A549 (cell line): ENCODE data around the gene FAR2. TPM values are rescaled to one million over a fixed set of nuclear protein-coding genes. Genes with fewer than 3 reads are reported as not detected.

ENCODE experiments used
- ATAC-seq, 2 experiments: fragments of 200-7000 bp in 1 of 2; fragments of >200 bp in 1 of 2; cut with Nextera tagmentation in 1 of 2; cut with Tn5 transposase in 1 of 2; 3 replicates each; pipeline versions ENCODE4 v1.8.0 to v1.9.1; 2018 to 2020; ENCODE audit warnings: mild to moderate bottlenecking in 1 of 2, moderate library complexity in 1 of 2
- CTCF ChIA-PET: fragments of 300-600 bp; sonication (Branson Sonifier 250); formaldehyde crosslinking; extraction: SDS; loops from one replicate; lab custom pipeline; 2021; ENCODE audit warnings: antibody characterized with exemption, inconsistent platforms; lab: Yijun Ruan, JAX
- POLR2A ChIA-PET: fragments of 350-600 bp; formaldehyde crosslinking; extraction: SDS; loops from one replicate; lab custom pipeline; 2021; ENCODE audit warnings: antibody characterized with exemption, inconsistent platforms; lab: Yijun Ruan, JAX
- DNase-seq, 2 experiments: peaks; one replicate each; pipeline versions ENCODE4 v3.0.0 to v3.0.0-alpha.2; 2011 to 2016; ENCODE audit warnings: low read depth in 1 of 2, low spot score in 1 of 2
- FAIRE-seq: peaks from 2 replicates; lab custom pipeline; 2011; peaks lifted over from hg19 to GRCh38; lab: Jason Lieb, UNC
- H3K27ac ChIP-seq, 2 experiments: fragments of >200 bp; sonication (Bioruptor Twin); formaldehyde crosslinking; 3 replicates each; pipeline ENCODE4 v1.5.1; 2016 to 2017
- H3K4me1 ChIP-seq: fragments of >200 bp; sonication (Bioruptor Twin); formaldehyde crosslinking; 3 replicates; pipeline ENCODE4 v1.6.1; 2016
- H3K4me2 ChIP-seq: fragments of >200 bp; sonication (Bioruptor Twin); formaldehyde crosslinking; 3 replicates; pipeline ENCODE4 v1.6.1; 2016
- H3K4me3 ChIP-seq: fragments of >200 bp; sonication (Bioruptor Twin); formaldehyde crosslinking; 3 replicates; pipeline ENCODE4 v1.5.1; 2016
- H3K9me3 ChIP-seq: fragments of >200 bp; sonication (Bioruptor Twin); formaldehyde crosslinking; 3 replicates; pipeline ENCODE4 v1.6.1; 2016
- CEBPB ChIP-seq, 2 experiments: fragments of >200 bp in 1 of 2; sonication (Bioruptor Twin) in 1 of 2; formaldehyde crosslinking in 1 of 2; IDR thresholded peaks; 2 replicates each; pipeline ENCODE4 v1.6.1; 2012 to 2016
- CHD4 ChIP-seq: fragments of 200-600 bp; sonication (generic); IDR thresholded peaks from 2 replicates; pipeline ENCODE4 v1.6.1; 2016; ENCODE audit warnings: antibody characterized with exemption, mild to moderate bottlenecking, borderline replicate concordance
- EHMT2 ChIP-seq: fragments of 200-600 bp; sonication (generic); IDR thresholded peaks from 2 replicates; pipeline ENCODE4 v1.6.1; 2016; ENCODE audit warnings: antibody characterized with exemption, low read depth, mild to moderate bottlenecking, moderate library complexity
- EP300 ChIP-seq, 2 experiments: fragments of >200 bp; sonication (Bioruptor Twin); formaldehyde crosslinking; IDR thresholded peaks; 2 replicates in 1 of 2; 3 replicates in 1 of 2; pipeline ENCODE4 v1.6.1; 2016 to 2017
- ESRRA ChIP-seq: fragments of 150-350 bp; IDR thresholded peaks from 2 replicates; pipeline ENCODE4 v1.6.1; 2014; ENCODE audit warnings: mild to moderate bottlenecking, low read length, borderline replicate concordance
- FOSB ChIP-seq: fragments of 250-450 bp; sonication (Bioruptor Pico); IDR thresholded peaks from 2 replicates; pipeline ENCODE4 v1.5.0; 2020; ENCODE audit warnings: mild to moderate bottlenecking, moderate library complexity
- HDAC2 ChIP-seq: fragments of 200-600 bp; sonication (generic); IDR thresholded peaks from 2 replicates; pipeline ENCODE4 v1.6.1; 2016
- HOXB5 ChIP-seq: fragments of 250-450 bp; sonication (Bioruptor Pico); IDR thresholded peaks from 2 replicates; pipeline ENCODE4 v1.5.0; 2020; ENCODE audit warnings: mild to moderate bottlenecking, moderate library complexity
- JUN ChIP-seq, 2 experiments: fragments of >200 bp; sonication (Bioruptor Twin); formaldehyde crosslinking; IDR thresholded peaks; 2 replicates in 1 of 2; 3 replicates in 1 of 2; pipeline ENCODE4 v1.6.1; 2016 to 2017
- KDM1A ChIP-seq: fragments of 200-600 bp; sonication (generic); IDR thresholded peaks from 2 replicates; pipeline ENCODE4 v1.6.1; 2016; ENCODE audit warnings: low read depth, mild to moderate bottlenecking
- KDM5A ChIP-seq: fragments of 200-600 bp; sonication (generic); IDR thresholded peaks from 2 replicates; pipeline ENCODE4 v1.6.1; 2016; ENCODE audit warnings: antibody characterized with exemption, mild to moderate bottlenecking
- MAZ ChIP-seq: fragments of 150-350 bp; IDR thresholded peaks from 2 replicates; pipeline ENCODE4 v1.6.1; 2014; ENCODE audit warnings: antibody characterized with exemption, low read depth, low read length, borderline replicate concordance
- MYC ChIP-seq: IDR thresholded peaks from 2 replicates; pipeline ENCODE4 v1.6.1; 2012; ENCODE audit warnings: mild to moderate bottlenecking, inconsistent platforms, low read length, improper control_type of control experiment, borderline replicate concordance
- NFE2L2 ChIP-seq: fragments of 150-350 bp; conservative IDR thresholded peaks from 2 replicates; pipeline ENCODE4 v1.6.1; 2014; ENCODE audit warnings: low read length
- NR3C1 ChIP-seq: fragments of >200 bp; sonication (Bioruptor Twin); formaldehyde crosslinking; IDR thresholded peaks from 3 replicates; pipeline ENCODE4 v1.6.1; 2017
- PHF8 ChIP-seq: fragments of 200-600 bp; sonication (generic); IDR thresholded peaks from 2 replicates; pipeline ENCODE4 v1.6.1; 2016; ENCODE audit warnings: low read depth, mild to moderate bottlenecking, antibody characterized with exemption, moderate library complexity, borderline replicate concordance
- POLR2A ChIP-seq: IDR thresholded peaks from 2 replicates; pipeline ENCODE4 v1.6.1; 2012; ENCODE audit warnings: mild to moderate bottlenecking, low read length
- POLR2AphosphoS2 ChIP-seq: conservative IDR thresholded peaks from 2 replicates; pipeline ENCODE4 v1.6.1; 2012; ENCODE audit warnings: low read length, improper control_type of control experiment, inconsistent platforms
- RCOR1 ChIP-seq: fragments of 150-350 bp; IDR thresholded peaks from 2 replicates; pipeline ENCODE4 v1.6.1; 2014; ENCODE audit warnings: antibody characterized with exemption, low read length, low read depth
- RNF2 ChIP-seq: fragments of 200-600 bp; sonication (generic); IDR thresholded peaks from 2 replicates; pipeline ENCODE4 v1.6.1; 2016; ENCODE audit warnings: low read depth, mild to moderate bottlenecking, antibody characterized with exemption, moderate library complexity, borderline replicate concordance
- SMC3 ChIP-seq: fragments of >200 bp; sonication (Bioruptor Twin); formaldehyde crosslinking; IDR thresholded peaks from 3 replicates; pipeline ENCODE4 v1.6.1; 2018; ENCODE audit warnings: inconsistent platforms
- TFCP2L1 ChIP-seq: fragments of 250-450 bp; sonication (Bioruptor Pico); IDR thresholded peaks from 2 replicates; pipeline ENCODE4 v1.5.0; 2021; ENCODE audit warnings: mild to moderate bottlenecking
- ZFP36 ChIP-seq: fragments of 450-650 bp; IDR thresholded peaks from 2 replicates; pipeline ENCODE4 v1.6.1; 2014; ENCODE audit warnings: borderline replicate concordance; ENCODE audit not compliant: partially characterized antibody
- WGBS: methylation state at CpG from one replicate; pipeline ENCODE4 v1.1.6; 2017; ENCODE audit errors: missing lambda C conversion rate; 5-methylcytosine and 5-hydroxymethylcytosine counted together
- polyA plus RNA-seq, 4 experiments: library from polyadenylated mRNA; depleted of rRNA in 3 of 4; stranded (reverse); fragments of >200 nt; fragmentation: RNase III in 1 of 4; extraction: RNeasy Plus Mini Kit Qiagen cat#74134 plus additional on column Dnase treatment in 1 of 4; gene quantifications; 2 replicates in 3 of 4; 3 replicates in 1 of 4; pipeline ENCODE4 v1.2.3, GENCODE V29; 2011 to 2017
- TF ChIP-seq, protein P1 (sequence below): fragments of 450-650 bp; IDR thresholded peaks from 2 replicates; pipeline ENCODE4 v1.6.1; 2014; ENCODE audit warnings: antibody characterized with exemption
- TF ChIP-seq, protein P2 (sequence below): fragments of 250-450 bp; sonication (Bioruptor Pico); IDR thresholded peaks from 2 replicates; pipeline ENCODE4 v1.5.0; 2021; ENCODE audit warnings: mild to moderate bottlenecking, moderate library complexity, borderline replicate concordance
- TF ChIP-seq, protein P3 (sequence below): fragments of >200 bp; sonication (Bioruptor Twin); formaldehyde crosslinking; IDR thresholded peaks from 3 replicates; pipeline ENCODE4 v1.6.1; 2016
- TF ChIP-seq, protein P4 (sequence below): fragments of >200 bp; sonication (Bioruptor Twin); formaldehyde crosslinking; IDR thresholded peaks from 3 replicates; pipeline ENCODE4 v1.5.1; 2016
- TF ChIP-seq, protein P5 (sequence below): fragments of 200-600 bp; sonication (generic); IDR thresholded peaks from 2 replicates; pipeline ENCODE4 v1.6.1; 2016; ENCODE audit warnings: antibody characterized with exemption, mild to moderate bottlenecking, moderate library complexity
- TF ChIP-seq, protein P6 (sequence below): IDR thresholded peaks from 2 replicates; pipeline ENCODE4 v1.6.1; 2012

Gene FAR2
- polyA plus RNA-seq, 2 of the 4 experiments (the other 2 are of a cell fraction) = 0.06 TPM; not detected in 1

DNA sequence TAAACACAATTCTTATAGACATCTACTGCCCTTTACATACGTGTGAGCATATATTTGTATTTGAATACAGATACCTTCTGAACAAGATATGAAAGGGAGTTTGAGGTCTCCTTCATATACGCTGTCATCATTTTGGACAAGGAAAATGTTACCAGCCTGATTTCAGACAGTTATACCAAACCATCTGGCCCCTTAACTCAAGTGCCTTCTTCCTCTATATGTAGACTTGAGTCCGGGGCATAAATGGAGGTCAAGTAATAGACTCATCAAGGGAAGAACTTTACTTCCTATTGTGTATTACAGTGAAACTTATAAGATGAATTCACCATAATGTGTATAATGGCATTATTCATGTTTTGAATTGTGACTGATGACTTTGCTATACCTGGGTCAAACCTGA, 52.2 kb downstream of the FAR2 start:
- 9% methylated on average over 3 of the region's 3 CpGs for WGBS

DNA sequence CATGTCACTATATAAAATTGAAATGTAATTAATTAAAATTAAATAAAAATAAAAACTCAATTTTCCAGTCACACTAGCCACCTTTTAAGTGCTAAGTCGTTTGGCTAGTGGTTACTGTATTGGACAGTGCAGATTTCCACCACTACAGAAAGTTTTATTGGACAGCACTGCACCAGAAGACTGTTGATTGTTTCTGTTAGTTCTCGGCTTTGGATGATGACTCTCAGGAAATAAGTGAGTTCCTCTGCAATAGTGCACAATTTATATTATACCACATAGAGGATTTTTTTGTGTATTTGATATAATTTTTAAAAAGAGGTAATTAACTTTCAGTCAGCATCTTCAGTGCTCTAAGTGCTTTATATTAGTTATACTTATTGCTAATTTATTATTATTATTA, 52.7 kb downstream of the FAR2 start:
- 3% methylated on average over 2 of the region's 2 CpGs for WGBS
- CTCF ChIA-PET = no interaction called here
- Histone ChIP-seq H3K4me2 (no peak overlapping the region), H3K4me3 (no peak overlapping the region), H3K27ac (no peak overlapping the region), H3K4me1 (no peaks in the 10 kb centered on the region), H3K9me3 (no peaks in the 10 kb centered on the region)
- no peak for FAIRE-seq
- no peak for ATAC-seq
- POLR2A ChIA-PET = no interaction called here
- no peak for DNase-seq
- TF ChIP-seq ESRRA (no peak), NR3C1 (no peak), SMC3 (no peak), POLR2A (no peak), KDM1A (no peak), FOSB (CRISPR knock-in tag) (no peak), CEBPB (IDR thresholded peaks at IDR 0.05) (no peak), MAZ (no peak), PHF8 (no peak), RNF2 (no peak), KDM5A (no peak), HDAC2 (no peak), HOXB5 (CRISPR knock-in tag) (no peak)
- TF ChIP-seq, protein P1, sequence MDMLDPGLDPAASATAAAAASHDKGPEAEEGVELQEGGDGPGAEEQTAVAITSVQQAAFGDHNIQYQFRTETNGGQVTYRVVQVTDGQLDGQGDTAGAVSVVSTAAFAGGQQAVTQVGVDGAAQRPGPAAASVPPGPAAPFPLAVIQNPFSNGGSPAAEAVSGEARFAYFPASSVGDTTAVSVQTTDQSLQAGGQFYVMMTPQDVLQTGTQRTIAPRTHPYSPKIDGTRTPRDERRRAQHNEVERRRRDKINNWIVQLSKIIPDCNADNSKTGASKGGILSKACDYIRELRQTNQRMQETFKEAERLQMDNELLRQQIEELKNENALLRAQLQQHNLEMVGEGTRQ = no peak
- TF ChIP-seq, protein P2, sequence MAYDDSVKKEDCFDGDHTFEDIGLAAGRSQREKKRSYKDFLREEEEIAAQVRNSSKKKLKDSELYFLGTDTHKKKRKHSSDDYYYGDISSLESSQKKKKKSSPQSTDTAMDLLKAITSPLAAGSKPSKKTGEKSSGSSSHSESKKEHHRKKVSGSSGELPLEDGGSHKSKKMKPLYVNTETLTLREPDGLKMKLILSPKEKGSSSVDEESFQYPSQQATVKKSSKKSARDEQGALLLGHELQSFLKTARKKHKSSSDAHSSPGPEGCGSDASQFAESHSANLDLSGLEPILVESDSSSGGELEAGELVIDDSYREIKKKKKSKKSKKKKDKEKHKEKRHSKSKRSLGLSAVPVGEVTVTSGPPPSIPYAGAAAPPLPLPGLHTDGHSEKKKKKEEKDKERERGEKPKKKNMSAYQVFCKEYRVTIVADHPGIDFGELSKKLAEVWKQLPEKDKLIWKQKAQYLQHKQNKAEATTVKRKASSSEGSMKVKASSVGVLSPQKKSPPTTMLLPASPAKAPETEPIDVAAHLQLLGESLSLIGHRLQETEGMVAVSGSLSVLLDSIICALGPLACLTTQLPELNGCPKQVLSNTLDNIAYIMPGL (CRISPR knock-in tag) = no peak
- TF ChIP-seq, protein P3, sequence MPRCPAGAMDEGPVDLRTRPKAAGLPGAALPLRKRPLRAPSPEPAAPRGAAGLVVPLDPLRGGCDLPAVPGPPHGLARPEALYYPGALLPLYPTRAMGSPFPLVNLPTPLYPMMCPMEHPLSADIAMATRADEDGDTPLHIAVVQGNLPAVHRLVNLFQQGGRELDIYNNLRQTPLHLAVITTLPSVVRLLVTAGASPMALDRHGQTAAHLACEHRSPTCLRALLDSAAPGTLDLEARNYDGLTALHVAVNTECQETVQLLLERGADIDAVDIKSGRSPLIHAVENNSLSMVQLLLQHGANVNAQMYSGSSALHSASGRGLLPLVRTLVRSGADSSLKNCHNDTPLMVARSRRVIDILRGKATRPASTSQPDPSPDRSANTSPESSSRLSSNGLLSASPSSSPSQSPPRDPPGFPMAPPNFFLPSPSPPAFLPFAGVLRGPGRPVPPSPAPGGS = no peak

More for the DNA sequence above, 52.2 kb downstream of the FAR2 start:
- no peak for ATAC-seq
- CTCF ChIA-PET = no interaction called here
- Histone ChIP-seq H3K4me2 (no peak overlapping the region), H3K4me1 (no peaks in the 10 kb centered on the region), H3K4me3 (no peak overlapping the region), H3K9me3 (no peaks in the 10 kb centered on the region), H3K27ac (no peak overlapping the region)
- no peak for FAIRE-seq
- TF ChIP-seq JUN (IDR thresholded peaks at IDR 0.05) = no peak
- TF ChIP-seq, protein P4, sequence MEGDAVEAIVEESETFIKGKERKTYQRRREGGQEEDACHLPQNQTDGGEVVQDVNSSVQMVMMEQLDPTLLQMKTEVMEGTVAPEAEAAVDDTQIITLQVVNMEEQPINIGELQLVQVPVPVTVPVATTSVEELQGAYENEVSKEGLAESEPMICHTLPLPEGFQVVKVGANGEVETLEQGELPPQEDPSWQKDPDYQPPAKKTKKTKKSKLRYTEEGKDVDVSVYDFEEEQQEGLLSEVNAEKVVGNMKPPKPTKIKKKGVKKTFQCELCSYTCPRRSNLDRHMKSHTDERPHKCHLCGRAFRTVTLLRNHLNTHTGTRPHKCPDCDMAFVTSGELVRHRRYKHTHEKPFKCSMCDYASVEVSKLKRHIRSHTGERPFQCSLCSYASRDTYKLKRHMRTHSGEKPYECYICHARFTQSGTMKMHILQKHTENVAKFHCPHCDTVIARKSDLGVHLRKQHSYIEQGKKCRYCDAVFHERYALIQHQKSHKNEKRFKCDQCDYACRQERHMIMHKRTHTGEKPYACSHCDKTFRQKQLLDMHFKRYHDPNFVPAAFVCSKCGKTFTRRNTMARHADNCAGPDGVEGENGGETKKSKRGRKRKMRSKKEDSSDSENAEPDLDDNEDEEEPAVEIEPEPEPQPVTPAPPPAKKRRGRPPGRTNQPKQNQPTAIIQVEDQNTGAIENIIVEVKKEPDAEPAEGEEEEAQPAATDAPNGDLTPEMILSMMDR = no peak
- TF ChIP-seq MYC = no peak
- TF ChIP-seq, protein P5, sequence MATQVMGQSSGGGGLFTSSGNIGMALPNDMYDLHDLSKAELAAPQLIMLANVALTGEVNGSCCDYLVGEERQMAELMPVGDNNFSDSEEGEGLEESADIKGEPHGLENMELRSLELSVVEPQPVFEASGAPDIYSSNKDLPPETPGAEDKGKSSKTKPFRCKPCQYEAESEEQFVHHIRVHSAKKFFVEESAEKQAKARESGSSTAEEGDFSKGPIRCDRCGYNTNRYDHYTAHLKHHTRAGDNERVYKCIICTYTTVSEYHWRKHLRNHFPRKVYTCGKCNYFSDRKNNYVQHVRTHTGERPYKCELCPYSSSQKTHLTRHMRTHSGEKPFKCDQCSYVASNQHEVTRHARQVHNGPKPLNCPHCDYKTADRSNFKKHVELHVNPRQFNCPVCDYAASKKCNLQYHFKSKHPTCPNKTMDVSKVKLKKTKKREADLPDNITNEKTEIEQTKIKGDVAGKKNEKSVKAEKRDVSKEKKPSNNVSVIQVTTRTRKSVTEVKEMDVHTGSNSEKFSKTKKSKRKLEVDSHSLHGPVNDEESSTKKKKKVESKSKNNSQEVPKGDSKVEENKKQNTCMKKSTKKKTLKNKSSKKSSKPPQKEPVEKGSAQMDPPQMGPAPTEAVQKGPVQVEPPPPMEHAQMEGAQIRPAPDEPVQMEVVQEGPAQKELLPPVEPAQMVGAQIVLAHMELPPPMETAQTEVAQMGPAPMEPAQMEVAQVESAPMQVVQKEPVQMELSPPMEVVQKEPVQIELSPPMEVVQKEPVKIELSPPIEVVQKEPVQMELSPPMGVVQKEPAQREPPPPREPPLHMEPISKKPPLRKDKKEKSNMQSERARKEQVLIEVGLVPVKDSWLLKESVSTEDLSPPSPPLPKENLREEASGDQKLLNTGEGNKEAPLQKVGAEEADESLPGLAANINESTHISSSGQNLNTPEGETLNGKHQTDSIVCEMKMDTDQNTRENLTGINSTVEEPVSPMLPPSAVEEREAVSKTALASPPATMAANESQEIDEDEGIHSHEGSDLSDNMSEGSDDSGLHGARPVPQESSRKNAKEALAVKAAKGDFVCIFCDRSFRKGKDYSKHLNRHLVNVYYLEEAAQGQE = no peak
- no peak for TF ChIP-seq TFCP2L1 (CRISPR knock-in tag)
- TF ChIP-seq, protein P6, sequence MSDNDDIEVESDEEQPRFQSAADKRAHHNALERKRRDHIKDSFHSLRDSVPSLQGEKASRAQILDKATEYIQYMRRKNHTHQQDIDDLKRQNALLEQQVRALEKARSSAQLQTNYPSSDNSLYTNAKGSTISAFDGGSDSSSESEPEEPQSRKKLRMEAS = no peak
- no peak for TF ChIP-seq ESRRA
- no peak for TF ChIP-seq ZFP36
- TF ChIP-seq CHD4 = no peak
- TF ChIP-seq NR3C1 = no peak
- no peak for TF ChIP-seq EP300 (IDR thresholded peaks at IDR 0.05)
- no peak for TF ChIP-seq KDM1A
- TF ChIP-seq POLR2AphosphoS2 = no peak
- TF ChIP-seq NFE2L2 = no peak
- TF ChIP-seq RCOR1 = no peak
- TF ChIP-seq EHMT2 = no peak
- POLR2A ChIA-PET = no interaction called here
- DNase-seq = no peak
